GM23248 (cell line): ENCODE data around the gene MRLN.

ENCODE experiments used
- EZH2 ChIP-seq: fragments of 200-600 bp; sonication (generic); IDR thresholded peaks from 2 replicates; pipeline ENCODE4 v1.6.1; 2018; ENCODE audit warnings: antibody characterized with exemption, mild to moderate bottlenecking; ENCODE audit not compliant: insufficient read depth, poor library complexity, severe bottlenecking
- EZH2phosphoT487 ChIP-seq: fragments of 200-600 bp; sonication (generic); IDR thresholded peaks from 2 replicates; pipeline ENCODE4 v1.6.1; 2018; ENCODE audit warnings: antibody characterized with exemption, moderate library complexity, mild to moderate bottlenecking, low read depth; ENCODE audit not compliant: insufficient read depth

GRCh38 chr10:59719374-59719773, 33.9 kb downstream of the MRLN start:
- TF ChIP-seq EZH2 = no peak
- no peak for TF ChIP-seq EZH2phosphoT487
